Right lobe of liver (tissue), 4 donors: Measurements from ENCODE around the gene MACROD2.

ENCODE experiments used
- POLR2A ChIP-seq: fragments of 450-650 bp; IDR thresholded peaks from one replicate; pipeline ENCODE4 v1.6.1; 2017; ENCODE audit warnings: antibody characterized with exemption, mild to moderate bottlenecking
- TF ChIP-seq, protein P1 (sequence below), 4 donors: fragments of 200-600 bp in 3 of 4; fragments of 450-650 bp in 1 of 4; IDR thresholded peaks; one replicate each; pipeline versions ENCODE4 v1.5.1 to v1.8.0; 2016 to 2022; ENCODE audit warnings: antibody characterized with exemption in 4 of 4, mild to moderate bottlenecking in 2 of 4
- donor health status: DM: no; HTN: no; CAD: no.
- donor health status: DM: no; HTN: no; CAD: no.
- donor health status: DM: no; HTN: yes; CAD: no.

DNA sequence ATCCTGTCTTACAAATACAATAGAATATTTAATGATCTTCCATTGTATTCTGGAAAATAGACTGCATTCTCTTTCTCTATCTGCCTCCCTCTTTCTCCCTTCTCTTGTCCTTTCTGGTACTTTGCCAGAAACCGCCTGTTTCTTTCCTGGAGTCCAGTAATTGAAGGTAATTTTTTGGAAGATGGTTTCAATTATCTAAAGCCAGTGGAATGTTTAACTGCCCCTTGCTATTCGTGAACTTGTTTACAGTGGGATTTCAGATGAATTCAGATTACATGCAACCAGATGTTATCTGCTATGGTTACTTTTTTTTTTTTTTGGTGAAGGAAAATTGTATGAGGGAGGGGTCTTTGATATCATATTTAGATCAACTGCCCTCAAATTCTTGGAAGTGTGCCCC is 997.6 kb downstream of the MACROD2 start:
- TF ChIP-seq, protein P1, sequence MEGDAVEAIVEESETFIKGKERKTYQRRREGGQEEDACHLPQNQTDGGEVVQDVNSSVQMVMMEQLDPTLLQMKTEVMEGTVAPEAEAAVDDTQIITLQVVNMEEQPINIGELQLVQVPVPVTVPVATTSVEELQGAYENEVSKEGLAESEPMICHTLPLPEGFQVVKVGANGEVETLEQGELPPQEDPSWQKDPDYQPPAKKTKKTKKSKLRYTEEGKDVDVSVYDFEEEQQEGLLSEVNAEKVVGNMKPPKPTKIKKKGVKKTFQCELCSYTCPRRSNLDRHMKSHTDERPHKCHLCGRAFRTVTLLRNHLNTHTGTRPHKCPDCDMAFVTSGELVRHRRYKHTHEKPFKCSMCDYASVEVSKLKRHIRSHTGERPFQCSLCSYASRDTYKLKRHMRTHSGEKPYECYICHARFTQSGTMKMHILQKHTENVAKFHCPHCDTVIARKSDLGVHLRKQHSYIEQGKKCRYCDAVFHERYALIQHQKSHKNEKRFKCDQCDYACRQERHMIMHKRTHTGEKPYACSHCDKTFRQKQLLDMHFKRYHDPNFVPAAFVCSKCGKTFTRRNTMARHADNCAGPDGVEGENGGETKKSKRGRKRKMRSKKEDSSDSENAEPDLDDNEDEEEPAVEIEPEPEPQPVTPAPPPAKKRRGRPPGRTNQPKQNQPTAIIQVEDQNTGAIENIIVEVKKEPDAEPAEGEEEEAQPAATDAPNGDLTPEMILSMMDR (IDR thresholded peaks at IDR 0.05): no peak
- TF ChIP-seq POLR2A: no peak
